Measurements from ENCODE around the gene PEX11A. TPM values are rescaled to one million over a fixed set of nuclear protein-coding genes. Genes with fewer than 3 reads are reported as not detected.

Gene PEX11A
- total RNA-seq, 1 donor: 0.42 TPM

DNA sequence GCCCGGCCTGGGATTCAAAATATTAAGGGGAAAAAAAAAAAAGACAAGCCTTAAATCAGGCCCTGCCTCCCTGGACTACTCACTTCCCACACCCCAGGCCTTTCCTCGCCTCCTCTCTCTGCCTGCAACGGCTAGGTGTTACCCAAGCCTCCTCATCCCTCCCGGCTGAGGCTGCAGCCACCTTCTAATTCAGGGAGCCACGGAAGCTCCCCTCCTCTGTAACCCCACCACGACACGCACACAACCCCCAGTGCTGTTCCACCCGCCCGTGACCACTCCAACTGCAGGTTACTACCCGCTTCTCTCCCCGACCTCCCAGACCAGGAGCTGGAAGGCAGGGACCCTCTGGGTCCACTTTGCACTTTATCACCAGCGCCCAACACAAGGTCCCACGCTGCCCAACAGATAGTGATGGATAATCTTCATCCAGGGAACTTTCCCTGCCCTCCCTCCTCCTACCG is 36.2 kb downstream of the PEX11A start:
- peaks cover 9% of the 10 kb centered on the region for H3K4me1 ChIP-seq (ENCODE audit: insufficient read depth, low read length)
- H3K9me3 ChIP-seq (ENCODE audit: low read depth, low read length): no peaks in the 10 kb centered on the region
- H3K27me3 ChIP-seq (ENCODE audit: insufficient read depth, low read length): peaks cover 27% of the 10 kb centered on the region
- H3K4me3 ChIP-seq (ENCODE audit: low read length): no peak overlapping the region

DNA sequence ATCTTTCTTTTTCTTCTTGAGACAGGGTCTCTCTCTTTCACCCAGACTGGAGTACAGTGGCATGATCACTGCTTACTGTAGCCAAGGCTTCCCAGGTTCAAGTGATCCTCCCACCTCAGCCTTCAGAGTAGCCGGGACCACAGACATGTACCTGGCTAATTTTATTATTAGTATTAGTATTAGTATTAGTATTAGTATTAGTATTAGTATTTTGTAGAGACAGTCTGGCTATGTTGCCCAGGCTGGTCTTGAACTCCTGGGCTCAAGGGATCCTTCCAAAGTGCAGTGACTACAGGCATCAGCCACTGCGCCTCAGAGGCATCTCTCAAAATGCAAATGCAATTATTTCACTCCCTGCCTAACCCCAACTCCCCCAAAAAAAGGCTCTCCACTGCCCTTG is 37.0 kb downstream of the PEX11A start:
- Histone ChIP-seq H3K27me3 (ENCODE audit: insufficient read depth, low read length) (peaks cover 27% of the 10 kb centered on the region), H3K4me1 (ENCODE audit: insufficient read depth, low read length) (peaks cover 9% of the 10 kb centered on the region), H3K9me3 (ENCODE audit: low read depth, low read length) (no peaks in the 10 kb centered on the region), H3K4me3 (ENCODE audit: low read length) (no peak overlapping the region)

- H3K4me1 ChIP-seq (ENCODE audit: insufficient read depth, low read length): peaks cover 9% of the 10 kb centered on the region
- no peak overlapping the region for H3K4me3 ChIP-seq (ENCODE audit: low read length)
- H3K27me3 ChIP-seq (ENCODE audit: insufficient read depth, low read length): peaks cover 27% of the 10 kb centered on the region
- H3K9me3 ChIP-seq (ENCODE audit: low read depth, low read length): no peaks in the 10 kb centered on the region
Measured at GRCh38 chr15:89652666-89653065, 37.9 kb downstream of the PEX11A start.

DNA sequence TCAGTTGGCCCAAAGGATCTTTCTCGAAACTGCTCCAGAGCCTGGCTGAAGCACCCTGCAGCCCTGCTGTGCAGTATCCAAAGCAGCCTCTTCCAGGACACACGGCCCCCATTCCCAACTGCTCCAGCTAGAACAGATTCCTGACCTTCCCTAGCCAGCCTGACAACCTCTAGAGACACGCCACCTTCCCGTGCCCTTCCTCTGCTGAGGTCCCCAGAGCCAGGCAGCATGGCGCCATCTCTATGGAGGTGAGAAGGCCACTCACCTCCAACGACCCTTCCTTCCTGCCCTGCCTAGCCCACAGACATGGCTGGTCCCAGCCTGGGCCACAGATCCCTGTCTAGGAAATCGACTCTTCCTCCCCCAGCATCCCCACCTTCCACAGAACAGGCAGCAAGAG is 38.4 kb downstream of the PEX11A start:
- Histone ChIP-seq H3K4me3 (ENCODE audit: low read length) (no peak overlapping the region), H3K27me3 (ENCODE audit: insufficient read depth, low read length) (peaks cover 27% of the 10 kb centered on the region), H3K4me1 (ENCODE audit: insufficient read depth, low read length) (peaks cover 9% of the 10 kb centered on the region), H3K9me3 (ENCODE audit: low read depth, low read length) (no peaks in the 10 kb centered on the region)

GRCh38 chr15:89649716-89650115 is 40.8 kb downstream of the PEX11A start:
- no peak overlapping the region for H3K4me3 ChIP-seq (ENCODE audit: low read length)
- H3K27me3 ChIP-seq (ENCODE audit: insufficient read depth, low read length): peaks cover 6% of the 10 kb centered on the region
- H3K9me3 ChIP-seq (ENCODE audit: low read depth, low read length): no peaks in the 10 kb centered on the region
- H3K4me1 ChIP-seq (ENCODE audit: insufficient read depth, low read length): peaks cover 3% of the 10 kb centered on the region

GRCh38 chr15:89649013-89649625 is 41.4 kb downstream of the PEX11A start:
- Histone ChIP-seq H3K9me3 (ENCODE audit: low read depth, low read length) (no peaks in the 10 kb centered on the region), H3K27me3 (ENCODE audit: insufficient read depth, low read length) (no peaks in the 10 kb centered on the region), H3K4me3 (ENCODE audit: low read length) (no peak overlapping the region), H3K4me1 (ENCODE audit: insufficient read depth, low read length) (no peaks in the 10 kb centered on the region)

- Histone ChIP-seq H3K27me3 (ENCODE audit: insufficient read depth, low read length) (no peaks in the 10 kb centered on the region), H3K4me1 (ENCODE audit: insufficient read depth, low read length) (no peaks in the 10 kb centered on the region), H3K9me3 (ENCODE audit: low read depth, low read length) (no peaks in the 10 kb centered on the region), H3K4me3 (ENCODE audit: low read length) (no peak overlapping the region)
Measured at GRCh38 chr15:89648106-89649012, 42.2 kb downstream of the PEX11A start.

GRCh38 chr15:89647191-89647851 is 43.2 kb downstream of the PEX11A start:
- H3K27me3 ChIP-seq (ENCODE audit: insufficient read depth, low read length): no peaks in the 10 kb centered on the region
- no peaks in the 10 kb centered on the region for H3K4me1 ChIP-seq (ENCODE audit: insufficient read depth, low read length)
- H3K9me3 ChIP-seq (ENCODE audit: low read depth, low read length): no peaks in the 10 kb centered on the region
- no peak overlapping the region for H3K4me3 ChIP-seq (ENCODE audit: low read length)

GRCh38 chr15:89646416-89647141 is 44.0 kb downstream of the PEX11A start:
- Histone ChIP-seq H3K4me1 (ENCODE audit: insufficient read depth, low read length) (no peaks in the 10 kb centered on the region), H3K4me3 (ENCODE audit: low read length) (no peak overlapping the region), H3K27me3 (ENCODE audit: insufficient read depth, low read length) (no peaks in the 10 kb centered on the region), H3K9me3 (ENCODE audit: low read depth, low read length) (no peaks in the 10 kb centered on the region)

DNA sequence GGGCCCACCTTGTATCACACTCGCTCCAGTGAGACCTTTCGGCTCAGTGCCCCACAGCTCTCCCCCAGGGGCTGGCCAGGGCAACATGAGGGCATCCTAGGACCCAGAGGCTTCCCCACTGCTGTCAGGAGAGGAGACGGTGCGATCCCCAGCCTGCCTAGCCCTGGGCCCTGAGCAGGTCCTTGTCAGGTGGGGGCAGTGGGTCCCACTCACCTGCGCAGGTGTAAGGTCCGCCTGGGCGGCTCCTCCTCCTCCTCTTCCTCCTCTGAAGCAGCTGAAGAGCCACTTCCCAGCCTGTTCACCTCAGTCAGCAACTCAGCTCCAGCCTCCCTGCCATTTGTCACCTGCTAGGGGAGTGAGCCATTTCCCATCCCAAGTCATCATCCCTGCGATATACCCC is 44.9 kb downstream of the PEX11A start:
- H3K9me3 ChIP-seq (ENCODE audit: low read depth, low read length): no peaks in the 10 kb centered on the region
- no peak overlapping the region for H3K4me3 ChIP-seq (ENCODE audit: low read length)
- H3K4me1 ChIP-seq (ENCODE audit: insufficient read depth, low read length): no peaks in the 10 kb centered on the region
- H3K27me3 ChIP-seq (ENCODE audit: insufficient read depth, low read length): no peaks in the 10 kb centered on the region

DNA sequence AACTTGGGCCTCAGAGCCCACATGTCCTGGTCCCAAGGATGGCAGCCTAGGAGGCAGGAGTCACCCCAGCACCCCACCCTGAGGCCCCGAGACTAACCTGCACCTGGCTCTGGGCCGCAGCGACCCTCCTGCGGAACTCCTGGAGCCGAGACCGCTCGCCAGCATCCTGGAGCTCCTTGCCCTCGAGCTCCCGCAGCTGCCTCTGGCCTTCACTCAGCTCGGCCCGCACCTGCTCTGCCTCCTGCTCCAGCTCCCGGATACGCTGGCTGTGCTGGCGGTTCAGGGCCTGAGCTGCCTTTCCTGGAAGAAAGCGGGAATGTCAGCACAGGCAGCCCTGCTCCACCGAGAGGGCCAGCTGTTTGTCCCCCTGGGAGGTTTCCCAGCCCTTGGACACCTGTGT is 48.4 kb downstream of the PEX11A start:
- no peaks in the 10 kb centered on the region for H3K4me1 ChIP-seq (ENCODE audit: insufficient read depth, low read length)
- H3K9me3 ChIP-seq (ENCODE audit: low read depth, low read length): no peaks in the 10 kb centered on the region
- H3K4me3 ChIP-seq (ENCODE audit: low read length): no peak overlapping the region
- no peaks in the 10 kb centered on the region for H3K27me3 ChIP-seq (ENCODE audit: insufficient read depth, low read length)

GRCh38 chr15:89641053-89641452 is 49.5 kb downstream of the PEX11A start:
- Histone ChIP-seq H3K4me3 (ENCODE audit: low read length) (no peak overlapping the region), H3K4me1 (ENCODE audit: insufficient read depth, low read length) (no peaks in the 10 kb centered on the region), H3K9me3 (ENCODE audit: low read depth, low read length) (no peaks in the 10 kb centered on the region), H3K27me3 (ENCODE audit: insufficient read depth, low read length) (no peaks in the 10 kb centered on the region)

DNA sequence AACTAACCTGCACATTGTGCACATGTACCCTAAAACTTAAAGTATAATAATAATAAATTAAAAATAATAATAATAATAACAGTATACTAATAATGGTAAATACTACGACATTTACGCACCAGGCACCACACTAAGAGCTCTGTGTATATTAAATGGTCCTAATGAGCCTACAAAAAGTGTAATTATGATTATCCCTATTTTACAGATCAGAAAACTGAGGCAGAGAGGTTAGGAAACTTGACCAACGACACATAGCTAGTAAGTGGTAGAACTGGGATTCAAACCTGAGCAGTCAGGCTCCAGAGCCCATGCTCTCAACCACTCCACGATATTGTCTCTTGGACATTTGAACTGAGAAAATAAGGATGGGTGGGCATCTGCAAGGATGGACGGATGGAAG is 50.3 kb downstream of the PEX11A start:
- no peaks in the 10 kb centered on the region for H3K9me3 ChIP-seq (ENCODE audit: low read depth, low read length)
- no peaks in the 10 kb centered on the region for H3K27me3 ChIP-seq (ENCODE audit: insufficient read depth, low read length)
- H3K4me3 ChIP-seq (ENCODE audit: low read length): no peak overlapping the region
- no peaks in the 10 kb centered on the region for H3K4me1 ChIP-seq (ENCODE audit: insufficient read depth, low read length)

DNA sequence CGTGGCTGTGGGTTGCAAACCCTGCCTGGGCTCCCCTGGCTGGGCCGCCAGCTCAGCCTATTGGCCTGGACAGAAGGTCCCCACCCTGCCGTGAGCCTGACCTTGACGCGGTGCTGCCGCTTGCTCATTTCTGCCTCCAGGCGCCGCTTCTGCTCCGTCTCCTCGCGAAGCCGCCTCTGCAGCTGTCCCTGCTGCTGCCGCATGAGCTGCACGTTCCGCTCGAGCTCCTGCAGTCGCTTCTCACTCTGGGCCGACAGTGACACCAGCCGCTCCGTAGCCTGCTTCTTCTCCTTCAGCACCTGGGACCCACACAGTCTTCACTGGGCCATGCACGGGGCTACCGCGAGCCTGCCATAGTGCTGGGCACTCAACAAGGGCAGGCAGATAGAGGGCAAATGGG is 57.0 kb downstream of the PEX11A start:
- Histone ChIP-seq H3K4me1 (ENCODE audit: insufficient read depth, low read length) (no peaks in the 10 kb centered on the region), H3K27me3 (ENCODE audit: insufficient read depth, low read length) (no peaks in the 10 kb centered on the region), H3K4me3 (ENCODE audit: low read length) (no peak overlapping the region), H3K9me3 (ENCODE audit: low read depth, low read length) (no peaks in the 10 kb centered on the region)
